ENCODE measurements around the gene OGDHL.

Gene OGDHL

GRCh38 chr10:49688261-49688846 lies 73.8 kb downstream of the OGDHL start:
- DNase-seq = no peak

GRCh38 chr10:49686651-49687050 lies 75.5 kb downstream of the OGDHL start:
- no peak for DNase-seq
